ENCODE results near the gene PLXNA1.

Gene PLXNA1

GRCh38 chr3:126967386-126967785 is 15.5 kb upstream of the PLXNA1 start:
- no peak for DNase-seq (ENCODE audit: low read depth)

- DNase-seq (ENCODE audit: low read depth) = no peak
These were observed 14.2 kb upstream of the PLXNA1 start for GRCh38 chr3:126968391-126969390.

GRCh38 chr3:126969586-126969985 is 13.3 kb upstream of the PLXNA1 start:
- peak; percentile 23 for DNase-seq (ENCODE audit: low read depth)

- no peak for DNase-seq (ENCODE audit: low read depth)
These were observed 12.8 kb upstream of the PLXNA1 start for GRCh38 chr3:126970101-126970500.

GRCh38 chr3:126970921-126971320 is 12.0 kb upstream of the PLXNA1 start:
- DNase-seq (ENCODE audit: low read depth) = no peak

- no peak for DNase-seq (ENCODE audit: low read depth)
These were observed 11.0 kb upstream of the PLXNA1 start for GRCh38 chr3:126971891-126972351.

GRCh38 chr3:126972866-126973265 is 10.0 kb upstream of the PLXNA1 start:
- no peak for DNase-seq (ENCODE audit: low read depth)

GRCh38 chr3:126973814-126974213 is 9.1 kb upstream of the PLXNA1 start:
- DNase-seq (ENCODE audit: low read depth) = no peak

- DNase-seq (ENCODE audit: low read depth) = no peak
These were observed 8.2 kb upstream of the PLXNA1 start for GRCh38 chr3:126974756-126975155.

- no peak for DNase-seq (ENCODE audit: low read depth)
These were observed 6.0 kb upstream of the PLXNA1 start for GRCh38 chr3:126976906-126977305.

- no peak for DNase-seq (ENCODE audit: low read depth)
These were observed 5.1 kb upstream of the PLXNA1 start for GRCh38 chr3:126977821-126978220.

GRCh38 chr3:126978291-126978690 is 4.6 kb upstream of the PLXNA1 start:
- DNase-seq (ENCODE audit: low read depth) = no peak

- DNase-seq (ENCODE audit: low read depth) = peak; percentile 37
These were observed 3.8 kb upstream of the PLXNA1 start for GRCh38 chr3:126979046-126979628.

GRCh38 chr3:126980266-126980811 is 2.6 kb upstream of the PLXNA1 start:
- no peak for DNase-seq (ENCODE audit: low read depth)

- DNase-seq (ENCODE audit: low read depth) = peak; percentile 70
These were observed 817 bp upstream of the PLXNA1 start for GRCh38 chr3:126982126-126982470.

GRCh38 chr3:126983276-126983652 is 349 bp downstream of the PLXNA1 start:
- peak; percentile 19 for DNase-seq (ENCODE audit: low read depth)

- peak; percentile 49 for DNase-seq (ENCODE audit: low read depth)
These were observed 907 bp downstream of the PLXNA1 start for GRCh38 chr3:126983653-126984390.

- no peak for DNase-seq (ENCODE audit: low read depth)
These were observed 1.6 kb downstream of the PLXNA1 start for GRCh38 chr3:126984391-126985131.

- no peak for DNase-seq (ENCODE audit: low read depth)
These were observed 2.4 kb downstream of the PLXNA1 start for GRCh38 chr3:126985132-126985985.

GRCh38 chr3:126986001-126986400 is 3.1 kb downstream of the PLXNA1 start:
- no peak for DNase-seq (ENCODE audit: low read depth)

- DNase-seq (ENCODE audit: low read depth) = no peak
These were observed 4.2 kb downstream of the PLXNA1 start for GRCh38 chr3:126987129-126987528.
